ENCODE data around the gene TFF3. TPM values are rescaled to one million over a fixed set of nuclear protein-coding genes. Genes with fewer than 3 reads are reported as not detected.

TFF3 gene
- total and polyA plus RNA-seq, 2 donors (not counting 1 experiment from before 2014, with no cell fraction given) = not detected

- H3K9ac ChIP-seq (ENCODE audit: insufficient read depth, low read length) = no peak overlapping the region
- no peaks in the 10 kb centered on the region for H3K27me3 ChIP-seq (ENCODE audit: control insufficient read depth, insufficient read depth, low read length)
- no peaks in the 10 kb centered on the region for H3K4me1 ChIP-seq (ENCODE audit: control insufficient read depth, extremely low read depth, insufficient read depth, low read length)
- H3K4me2 ChIP-seq (ENCODE audit: extremely low read depth, insufficient read depth, low read length) = no peak overlapping the region
- H3K36me3 ChIP-seq (ENCODE audit: control insufficient read depth, insufficient read depth, low read length) = no peaks in the 10 kb centered on the region
- no peak for DNase-seq (ENCODE audit: low read depth in 2 of 2)
- no peak overlapping the region for H2AFZ ChIP-seq (ENCODE audit: low read length)
- H4K20me1 ChIP-seq (ENCODE audit: control insufficient read depth, extremely low read depth, insufficient read depth, low read length) = no peaks in the 10 kb centered on the region
- no peaks in the 10 kb centered on the region for H3K9me3 ChIP-seq (ENCODE audit: control insufficient read depth, insufficient read depth, low read depth, low read length)
- H3K27ac ChIP-seq (ENCODE audit: insufficient read depth, low read length) = no peak overlapping the region
- no peak for TF ChIP-seq EZH2 (IDR thresholded peaks at IDR 0.05; ENCODE audit: low read length, missing control alignments)
- no peak for TF ChIP-seq CTCF (conservative IDR thresholded peaks at IDR 0.05 in 1 of 2, IDR thresholded peaks at IDR 0.05 in 1 of 2; ENCODE audit: low read depth in 1 of 2, low read length in 2 of 2)
- no peak overlapping the region for H3K4me3 ChIP-seq (replicated peaks in 1 of 4; ENCODE audit: control extremely low read depth in 1 of 4, insufficient read depth in 1 of 4, low read depth in 3 of 4, low read length in 4 of 4)
- no peaks in the 10 kb centered on the region for H3K79me2 ChIP-seq (ENCODE audit: control insufficient read depth, insufficient read depth, low read length)
These were observed 28.3 kb upstream of the TFF3 start for GRCh38 chr21:42343556-42343955.

DNA sequence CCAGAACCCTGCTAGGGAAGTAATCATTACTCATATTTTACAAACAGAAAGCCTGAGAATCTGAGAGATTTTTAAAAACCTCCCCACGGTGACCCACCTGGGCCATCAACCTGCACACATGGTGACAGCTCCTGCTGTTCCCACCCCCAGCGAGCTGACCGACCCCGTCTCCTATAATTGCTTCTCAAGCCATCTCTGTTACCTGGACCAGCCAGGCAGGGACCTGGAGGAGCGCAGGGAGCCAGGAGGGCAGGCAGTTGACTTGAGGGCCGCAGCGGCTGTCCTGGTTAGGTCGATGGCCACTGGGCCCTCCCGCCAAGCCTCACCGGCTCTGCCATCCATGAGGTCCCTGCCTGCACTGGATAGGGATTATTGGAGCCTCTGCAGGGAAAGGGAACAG, 27.9 kb upstream of the TFF3 start:
- Histone ChIP-seq H3K27me3 (ENCODE audit: control insufficient read depth, insufficient read depth, low read length) (no peaks in the 10 kb centered on the region), H3K4me2 (ENCODE audit: extremely low read depth, insufficient read depth, low read length) (no peak overlapping the region), H4K20me1 (ENCODE audit: control insufficient read depth, extremely low read depth, insufficient read depth, low read length) (no peaks in the 10 kb centered on the region), H3K4me3 (replicated peaks in 1 of 4; ENCODE audit: control extremely low read depth in 1 of 4, insufficient read depth in 1 of 4, low read depth in 3 of 4, low read length in 4 of 4) (no peak overlapping the region), H3K9ac (ENCODE audit: insufficient read depth, low read length) (no peak overlapping the region), H3K79me2 (ENCODE audit: control insufficient read depth, insufficient read depth, low read length) (no peaks in the 10 kb centered on the region), H3K9me3 (ENCODE audit: control insufficient read depth, insufficient read depth, low read depth, low read length) (no peaks in the 10 kb centered on the region), H3K4me1 (ENCODE audit: control insufficient read depth, extremely low read depth, insufficient read depth, low read length) (no peaks in the 10 kb centered on the region), H3K36me3 (ENCODE audit: control insufficient read depth, insufficient read depth, low read length) (no peaks in the 10 kb centered on the region), H2AFZ (ENCODE audit: low read length) (no peak overlapping the region), H3K27ac (ENCODE audit: insufficient read depth, low read length) (no peak overlapping the region)
- TF ChIP-seq EZH2 (IDR thresholded peaks at IDR 0.05; ENCODE audit: low read length, missing control alignments) = no peak
- no peak for TF ChIP-seq CTCF (conservative IDR thresholded peaks at IDR 0.05 in 1 of 2, IDR thresholded peaks at IDR 0.05 in 1 of 2; ENCODE audit: low read depth in 1 of 2, low read length in 2 of 2)
- no peak for DNase-seq (ENCODE audit: low read depth in 2 of 2)

DNA sequence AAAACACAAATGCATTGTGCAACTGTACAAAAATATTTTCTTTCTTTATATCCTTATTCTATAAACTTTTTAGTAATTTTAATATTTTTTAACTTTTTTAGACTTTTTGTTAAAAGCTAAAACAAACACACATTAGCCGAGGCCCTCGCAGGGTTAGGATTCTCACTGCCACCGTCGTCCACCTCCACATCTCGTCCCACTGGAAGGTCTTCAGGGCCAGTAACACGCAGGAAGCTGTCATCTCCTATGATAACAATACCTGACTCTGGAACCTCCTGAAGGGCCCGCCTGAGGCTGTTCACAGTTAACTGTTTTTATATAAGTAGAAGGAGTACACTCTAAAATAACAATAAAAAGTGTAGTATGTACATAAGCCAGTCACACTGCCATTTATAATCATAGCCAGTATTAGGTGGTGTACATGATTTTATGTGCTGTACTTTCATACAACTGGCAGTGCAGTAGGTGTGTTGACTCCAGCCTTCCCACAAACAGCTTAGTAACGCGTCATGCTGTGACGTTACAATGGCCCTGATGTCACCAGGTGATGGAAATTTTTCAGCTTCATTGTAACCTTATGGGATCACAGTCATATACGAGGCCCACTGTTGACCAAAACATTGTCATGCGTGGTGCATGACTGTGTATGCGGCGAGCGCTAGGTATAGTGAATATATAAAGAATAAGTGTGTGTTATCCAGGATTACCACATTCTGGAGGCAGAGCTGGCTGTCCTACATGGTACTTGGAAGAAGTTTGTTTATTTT, 26.8 kb upstream of the TFF3 start:
- Histone ChIP-seq H2AFZ (ENCODE audit: low read length) (no peak overlapping the region), H4K20me1 (ENCODE audit: control insufficient read depth, extremely low read depth, insufficient read depth, low read length) (no peaks in the 10 kb centered on the region), H3K9ac (ENCODE audit: insufficient read depth, low read length) (no peak overlapping the region), H3K36me3 (ENCODE audit: control insufficient read depth, insufficient read depth, low read length) (no peaks in the 10 kb centered on the region), H3K79me2 (ENCODE audit: control insufficient read depth, insufficient read depth, low read length) (no peaks in the 10 kb centered on the region), H3K4me3 (replicated peaks in 1 of 4; ENCODE audit: control extremely low read depth in 1 of 4, insufficient read depth in 1 of 4, low read depth in 3 of 4, low read length in 4 of 4) (no peak overlapping the region), H3K4me2 (ENCODE audit: extremely low read depth, insufficient read depth, low read length) (no peak overlapping the region), H3K9me3 (ENCODE audit: control insufficient read depth, insufficient read depth, low read depth, low read length) (no peaks in the 10 kb centered on the region), H3K27me3 (ENCODE audit: control insufficient read depth, insufficient read depth, low read length) (peaks cover 2% of the 10 kb centered on the region), H3K27ac (ENCODE audit: insufficient read depth, low read length) (no peak overlapping the region), H3K4me1 (ENCODE audit: control insufficient read depth, extremely low read depth, insufficient read depth, low read length) (no peaks in the 10 kb centered on the region)
- no peak for DNase-seq (ENCODE audit: low read depth in 2 of 2)
- TF ChIP-seq EZH2 (IDR thresholded peaks at IDR 0.05; ENCODE audit: low read length, missing control alignments) (no peak), CTCF (conservative IDR thresholded peaks at IDR 0.05 in 1 of 2, IDR thresholded peaks at IDR 0.05 in 1 of 2; ENCODE audit: low read depth in 1 of 2, low read length in 2 of 2) (no peak)
